ENCODE results near the gene CUX1.

The CUX1 gene

GRCh38 chr7:101906291-101907240 is 89.1 kb downstream of the CUX1 start:
- no peak for TF ChIP-seq CTCF (IDR thresholded peaks at IDR 0.05; ENCODE audit: poor library complexity, severe bottlenecking)
- H3K4me3 ChIP-seq (ENCODE audit: severe bottlenecking), result no peak overlapping the region
- ATAC-seq (ENCODE audit: low read depth) (no peak), DNase-seq (ENCODE audit: low spot score) (no peak)
- no peaks in the 10 kb centered on the region for H3K36me3 ChIP-seq (ENCODE audit: low read depth)
- no peaks in the 10 kb centered on the region for H3K9me3 ChIP-seq (ENCODE audit: severe bottlenecking)
- no peak overlapping the region for H3K27ac ChIP-seq (ENCODE audit: poor library complexity, severe bottlenecking)
- H3K27me3 ChIP-seq (ENCODE audit: insufficient read depth, poor library complexity, severe bottlenecking), result no peaks in the 10 kb centered on the region
- H3K4me1 ChIP-seq (ENCODE audit: insufficient read depth, poor library complexity, severe bottlenecking), result no peaks in the 10 kb centered on the region

- H3K9me3 ChIP-seq (ENCODE audit: severe bottlenecking), result no peaks in the 10 kb centered on the region
- ATAC-seq (ENCODE audit: low read depth), result no peak
- no peak overlapping the region for H3K27ac ChIP-seq (ENCODE audit: poor library complexity, severe bottlenecking)
- no peaks in the 10 kb centered on the region for H3K27me3 ChIP-seq (ENCODE audit: insufficient read depth, poor library complexity, severe bottlenecking)
- TF ChIP-seq CTCF (IDR thresholded peaks at IDR 0.05; ENCODE audit: poor library complexity, severe bottlenecking), result no peak
- H3K4me3 ChIP-seq (ENCODE audit: severe bottlenecking), result no peak overlapping the region
- no peak for DNase-seq (ENCODE audit: low spot score)
- H3K36me3 ChIP-seq (ENCODE audit: low read depth), result 0 out of 2 replicates have a peak, but pooled peaks cover 1% of the 10 kb centered on the region
- H3K4me1 ChIP-seq (ENCODE audit: insufficient read depth, poor library complexity, severe bottlenecking), result no peaks in the 10 kb centered on the region
These were observed 93.8 kb downstream of the CUX1 start for GRCh38 chr7:101910991-101911799.

- TF ChIP-seq CTCF (IDR thresholded peaks at IDR 0.05; ENCODE audit: poor library complexity, severe bottlenecking), result no peak
- H3K9me3 ChIP-seq (ENCODE audit: severe bottlenecking), result no peaks in the 10 kb centered on the region
These were observed 94.6 kb downstream of the CUX1 start for GRCh38 chr7:101911800-101912715.

GRCh38 chr7:101912716-101913110 is 95.3 kb downstream of the CUX1 start:
- no peak for TF ChIP-seq CTCF (IDR thresholded peaks at IDR 0.05; ENCODE audit: poor library complexity, severe bottlenecking)

More at GRCh38 chr7:101911800-101912715, 94.6 kb downstream of the CUX1 start:
- H3K36me3 ChIP-seq (ENCODE audit: low read depth), result 0 out of 2 replicates have a peak, but pooled peaks cover 6% of the 10 kb centered on the region
- H3K4me1 ChIP-seq (ENCODE audit: insufficient read depth, poor library complexity, severe bottlenecking), result no peaks in the 10 kb centered on the region
- H3K27ac ChIP-seq (ENCODE audit: poor library complexity, severe bottlenecking), result no peak overlapping the region
- H3K27me3 ChIP-seq (ENCODE audit: insufficient read depth, poor library complexity, severe bottlenecking), result no peaks in the 10 kb centered on the region
- DNase-seq (ENCODE audit: low spot score), result no peak
- H3K4me3 ChIP-seq (ENCODE audit: severe bottlenecking), result no peak overlapping the region
- ATAC-seq (ENCODE audit: low read depth), result no peak

More at GRCh38 chr7:101912716-101913110, 95.3 kb downstream of the CUX1 start:
- Histone ChIP-seq H3K27me3 (ENCODE audit: insufficient read depth, poor library complexity, severe bottlenecking) (no peaks in the 10 kb centered on the region), H3K9me3 (ENCODE audit: severe bottlenecking) (no peaks in the 10 kb centered on the region), H3K4me3 (ENCODE audit: severe bottlenecking) (no peak overlapping the region), H3K4me1 (ENCODE audit: insufficient read depth, poor library complexity, severe bottlenecking) (no peaks in the 10 kb centered on the region), H3K36me3 (ENCODE audit: low read depth) (0 out of 2 replicates have a peak, but pooled peaks cover 6% of the 10 kb centered on the region), H3K27ac (ENCODE audit: poor library complexity, severe bottlenecking) (no peak overlapping the region)
- ATAC-seq (ENCODE audit: low read depth) (no peak), DNase-seq (ENCODE audit: low spot score) (no peak)

All from RWPE2 (cell line).